ENCODE measurements around the gene RAPGEF6.

GRCh38 chr5:131381021-131381420, 254.0 kb downstream of the RAPGEF6 start:
- no peak for TF ChIP-seq CTCF (conservative IDR thresholded peaks at IDR 0.05 in 1 of 2, IDR thresholded peaks at IDR 0.05 in 1 of 2; ENCODE audit: extremely low read depth in 1 of 2, insufficient read depth in 1 of 2, low read depth in 1 of 2, low read length in 2 of 2)
- no peak for TF ChIP-seq EZH2 (IDR thresholded peaks at IDR 0.05; ENCODE audit: borderline replicate concordance, low read length)
